SK-N-SH (cell line): ENCODE results near the gene RHCE.

Experiments used
- CHD2 ChIP-seq: fragments of 150-350 bp; IDR thresholded peaks from 2 replicates; pipeline ENCODE4 v1.6.1; 2018; ENCODE audit warnings: low read length; ENCODE audit not compliant: partially characterized antibody
- FOSL2 ChIP-seq: IDR thresholded peaks from 2 replicates; pipeline ENCODE4 v1.4.0; 2012; ENCODE audit warnings: low read depth, mild to moderate bottlenecking, moderate library complexity, borderline replicate concordance
- MAX ChIP-seq: IDR thresholded peaks from 2 replicates; pipeline ENCODE4 v1.4.0; 2012; ENCODE audit warnings: low read depth
- NRF1 ChIP-seq: IDR thresholded peaks from 2 replicates; pipeline ENCODE4 v1.6.1; 2012; ENCODE audit warnings: low read depth, mild to moderate bottlenecking, low read length
- POLR2AphosphoS5 ChIP-seq: IDR thresholded peaks from 2 replicates; pipeline ENCODE4 v1.6.1; 2012; ENCODE audit warnings: low read depth, low read length
- YY1 ChIP-seq: IDR thresholded peaks from 2 replicates; pipeline ENCODE4 v1.4.0; 2012; ENCODE audit warnings: low read depth, mild to moderate bottlenecking
- TF ChIP-seq, protein P1 (sequence below): fragments of 200-600 bp; sonication (generic); IDR thresholded peaks from 2 replicates; pipeline ENCODE4 v1.6.1; 2017; ENCODE audit warnings: antibody characterized with exemption, mild to moderate bottlenecking, moderate library complexity

GRCh38 chr1:25355841-25356395, 64.7 kb downstream of the RHCE start:
- TF ChIP-seq, protein P1, sequence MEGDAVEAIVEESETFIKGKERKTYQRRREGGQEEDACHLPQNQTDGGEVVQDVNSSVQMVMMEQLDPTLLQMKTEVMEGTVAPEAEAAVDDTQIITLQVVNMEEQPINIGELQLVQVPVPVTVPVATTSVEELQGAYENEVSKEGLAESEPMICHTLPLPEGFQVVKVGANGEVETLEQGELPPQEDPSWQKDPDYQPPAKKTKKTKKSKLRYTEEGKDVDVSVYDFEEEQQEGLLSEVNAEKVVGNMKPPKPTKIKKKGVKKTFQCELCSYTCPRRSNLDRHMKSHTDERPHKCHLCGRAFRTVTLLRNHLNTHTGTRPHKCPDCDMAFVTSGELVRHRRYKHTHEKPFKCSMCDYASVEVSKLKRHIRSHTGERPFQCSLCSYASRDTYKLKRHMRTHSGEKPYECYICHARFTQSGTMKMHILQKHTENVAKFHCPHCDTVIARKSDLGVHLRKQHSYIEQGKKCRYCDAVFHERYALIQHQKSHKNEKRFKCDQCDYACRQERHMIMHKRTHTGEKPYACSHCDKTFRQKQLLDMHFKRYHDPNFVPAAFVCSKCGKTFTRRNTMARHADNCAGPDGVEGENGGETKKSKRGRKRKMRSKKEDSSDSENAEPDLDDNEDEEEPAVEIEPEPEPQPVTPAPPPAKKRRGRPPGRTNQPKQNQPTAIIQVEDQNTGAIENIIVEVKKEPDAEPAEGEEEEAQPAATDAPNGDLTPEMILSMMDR: no peak
- TF ChIP-seq NRF1: no peak
- TF ChIP-seq YY1: no peak
- TF ChIP-seq POLR2AphosphoS5: no peak
- TF ChIP-seq FOSL2: no peak
- no peak for TF ChIP-seq CHD2
- no peak for TF ChIP-seq MAX
